ENCODE measurements around the gene RNF150. TPM values are rescaled to one million over a fixed set of nuclear protein-coding genes. Genes with fewer than 3 reads are reported as not detected.

Gene RNF150
- total and polyA plus RNA-seq, 8 donors = 0.31 to 88.1 (median 8.3) TPM

DNA sequence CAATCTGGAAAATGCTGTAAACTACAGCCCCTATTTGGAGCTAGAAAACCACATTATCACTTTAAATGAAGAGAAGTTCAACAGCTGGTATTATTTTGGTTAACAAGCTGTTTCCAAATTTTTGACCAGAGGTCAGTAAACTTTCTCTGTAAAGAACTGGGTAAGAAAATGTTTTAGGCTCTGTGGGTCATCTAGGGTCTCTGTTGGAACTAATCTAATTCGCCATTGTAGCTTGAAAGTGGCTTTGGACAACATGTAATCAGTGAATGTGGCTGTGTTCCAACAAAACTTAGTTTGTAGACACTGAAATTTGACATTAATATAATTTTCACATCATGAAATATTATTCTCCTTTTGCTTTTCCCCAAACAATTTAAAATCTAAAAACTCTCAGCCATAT is 25.8 kb upstream of the RNF150 start:
- intact Hi-C loops (cut with DNase I; ENCODE audit: low total_unique reads) = no loop called here
- Histone ChIP-seq H3K4me1 (peaks cover 0 to 7% (median 0%) of the 10 kb centered on the region in 4 donors), H3K36me3 (no peaks in the 10 kb centered on the region), H3K4me3 (no peak overlapping the region), H3K27me3 (peaks cover 0 to 8% (median 0%) of the 10 kb centered on the region in 3 donors), H3K27ac (no peak overlapping the region), H3K9me3 (no peaks in the 10 kb centered on the region)
- no peak for TF ChIP-seq POLR2A (IDR thresholded peaks at IDR 0.05)
- TF ChIP-seq, protein P1, sequence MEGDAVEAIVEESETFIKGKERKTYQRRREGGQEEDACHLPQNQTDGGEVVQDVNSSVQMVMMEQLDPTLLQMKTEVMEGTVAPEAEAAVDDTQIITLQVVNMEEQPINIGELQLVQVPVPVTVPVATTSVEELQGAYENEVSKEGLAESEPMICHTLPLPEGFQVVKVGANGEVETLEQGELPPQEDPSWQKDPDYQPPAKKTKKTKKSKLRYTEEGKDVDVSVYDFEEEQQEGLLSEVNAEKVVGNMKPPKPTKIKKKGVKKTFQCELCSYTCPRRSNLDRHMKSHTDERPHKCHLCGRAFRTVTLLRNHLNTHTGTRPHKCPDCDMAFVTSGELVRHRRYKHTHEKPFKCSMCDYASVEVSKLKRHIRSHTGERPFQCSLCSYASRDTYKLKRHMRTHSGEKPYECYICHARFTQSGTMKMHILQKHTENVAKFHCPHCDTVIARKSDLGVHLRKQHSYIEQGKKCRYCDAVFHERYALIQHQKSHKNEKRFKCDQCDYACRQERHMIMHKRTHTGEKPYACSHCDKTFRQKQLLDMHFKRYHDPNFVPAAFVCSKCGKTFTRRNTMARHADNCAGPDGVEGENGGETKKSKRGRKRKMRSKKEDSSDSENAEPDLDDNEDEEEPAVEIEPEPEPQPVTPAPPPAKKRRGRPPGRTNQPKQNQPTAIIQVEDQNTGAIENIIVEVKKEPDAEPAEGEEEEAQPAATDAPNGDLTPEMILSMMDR (IDR thresholded peaks at IDR 0.05) = no peak
- TF ChIP-seq POLR2AphosphoS5 (IDR thresholded peaks at IDR 0.05) = no peak
- no peak for TF ChIP-seq EP300 (IDR thresholded peaks at IDR 0.05)
- WGBS, 5 donors = 27 to 54% (median 41%) methylated on average over 1 of the region's 1 CpG
- DNase-seq = peak in 1 of 2 donors; percentile 12

- peak in 1 of 2 donors; percentile 68 for DNase-seq
- TF ChIP-seq, protein P1 (IDR thresholded peaks at IDR 0.05) = peak in 3 of 7 experiments; percentile 32 to 40 (median 33)
- no peak for TF ChIP-seq EP300 (IDR thresholded peaks at IDR 0.05)
- peaks cover 0 to 10% (median 0%) of the 10 kb centered on the region in 4 donors for H3K4me1 ChIP-seq
- peaks cover 0 to 5% (median 0%) of the 10 kb centered on the region in 3 donors for H3K27me3 ChIP-seq
- H3K4me3 ChIP-seq = no peak overlapping the region
- intact Hi-C loops (cut with DNase I; ENCODE audit: low total_unique reads) = no loop called here
- no peaks in the 10 kb centered on the region for H3K36me3 ChIP-seq
- H3K27ac ChIP-seq = no peak overlapping the region
- no peaks in the 10 kb centered on the region for H3K9me3 ChIP-seq
These were observed 24.9 kb upstream of the RNF150 start for GRCh38 chr4:141158219-141158618.

- Histone ChIP-seq H3K4me3 (no peak overlapping the region), H3K27ac (no peak overlapping the region), H3K27me3 (no peaks in the 10 kb centered on the region), H3K4me1 (peaks cover 0 to 10% (median 0%) of the 10 kb centered on the region in 4 donors), H3K9me3 (no peaks in the 10 kb centered on the region), H3K36me3 (no peaks in the 10 kb centered on the region)
- TF ChIP-seq, protein P1 (IDR thresholded peaks at IDR 0.05) = no peak
- TF ChIP-seq POLR2A (IDR thresholded peaks at IDR 0.05) (no peak), POLR2AphosphoS5 (IDR thresholded peaks at IDR 0.05) (no peak), EP300 (IDR thresholded peaks at IDR 0.05) (no peak)
- WGBS, 5 donors = 70 to 78% (median 72%) methylated on average over 4 of the region's 4 CpGs
- intact Hi-C loops (cut with DNase I; ENCODE audit: low total_unique reads) = no loop called here
- no peak for DNase-seq
These were observed 22.3 kb upstream of the RNF150 start for GRCh38 chr4:141155586-141155985.

DNA sequence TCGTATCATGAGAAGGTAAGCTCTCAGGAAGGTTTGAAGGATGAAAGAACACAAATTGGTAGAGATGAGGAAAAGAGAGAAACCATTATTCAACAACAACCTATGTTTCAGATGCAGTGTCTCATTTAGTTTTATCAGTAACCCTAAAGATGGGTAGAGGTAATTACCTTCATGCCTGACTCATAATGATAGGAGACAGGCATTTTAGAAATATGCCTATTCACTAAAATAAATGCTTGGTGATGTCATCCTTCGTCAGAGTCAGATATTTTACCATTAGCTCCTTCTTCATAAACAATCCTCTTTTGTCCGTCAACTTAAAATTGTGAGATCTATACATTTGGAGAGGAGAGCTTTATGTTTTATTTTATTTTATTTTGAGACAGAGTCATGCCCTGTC is 21.5 kb upstream of the RNF150 start:
- intact Hi-C loops (cut with DNase I; ENCODE audit: low total_unique reads) = no loop called here
- H3K27ac ChIP-seq = no peak overlapping the region
- no peak overlapping the region for H3K4me3 ChIP-seq
- H3K9me3 ChIP-seq = no peaks in the 10 kb centered on the region
- 86 to 90% (median 87%) methylated on average over 3 of the region's 3 CpGs for WGBS, 5 donors
- DNase-seq = no peak
- H3K27me3 ChIP-seq = no peaks in the 10 kb centered on the region
- H3K4me1 ChIP-seq = peaks cover 0 to 10% (median 0%) of the 10 kb centered on the region in 4 donors
- TF ChIP-seq EP300 (IDR thresholded peaks at IDR 0.05) (no peak), POLR2A (IDR thresholded peaks at IDR 0.05) (no peak), POLR2AphosphoS5 (IDR thresholded peaks at IDR 0.05) (no peak)
- TF ChIP-seq, protein P1 (IDR thresholded peaks at IDR 0.05) = no peak
- no peaks in the 10 kb centered on the region for H3K36me3 ChIP-seq

Measured in stomach (tissue), 9 donors.